HG02884 (cell line): ENCODE data around the gene PHB1.
"Not testable (repeated sequence)": the region's sequence is repeated elsewhere in the genome, so short reads cannot be mapped to it uniquely, and the experiment has no call there.

ENCODE experiments used
- ATAC-seq: cut with Tn5 transposase; IDR thresholded peaks from one replicate; pipeline ENCODE4 v1.9.1; 2021; ENCODE audit warnings: mild to moderate bottlenecking, moderate library complexity; ENCODE audit not compliant: unreplicated experiment

The PHB1 gene

DNA sequence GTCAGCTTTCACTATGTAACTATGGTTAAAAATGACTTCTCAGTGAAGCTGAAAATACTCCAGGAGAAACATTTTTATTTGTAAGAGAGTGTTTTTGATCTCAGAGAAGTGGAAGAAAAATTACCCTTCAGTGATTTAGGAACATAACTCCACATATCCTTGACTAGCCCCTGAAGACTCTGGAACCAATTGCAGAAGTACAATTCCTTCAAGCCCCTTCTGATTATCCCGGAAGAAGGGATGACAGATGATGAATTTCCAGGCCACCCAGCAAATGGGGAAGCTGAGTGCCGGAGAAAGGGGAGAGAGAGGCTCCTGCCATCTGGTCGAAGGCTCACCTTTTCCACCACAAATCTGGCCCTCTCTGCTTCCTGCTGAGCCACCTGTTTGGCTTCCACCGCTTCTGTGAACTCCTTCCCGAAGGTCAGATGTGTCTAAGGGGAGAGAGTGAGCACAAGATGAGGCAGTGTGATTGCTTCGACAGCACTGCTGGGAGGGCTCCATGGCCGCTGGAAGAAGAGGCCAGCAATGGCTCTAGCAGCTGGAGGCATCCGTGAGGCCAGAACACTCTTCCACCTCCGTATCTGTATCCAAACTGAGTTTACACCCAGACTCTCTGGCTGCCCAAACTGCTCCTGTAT lies 8.1 kb downstream of the PHB1 start:
- ATAC-seq, result no peak

DNA sequence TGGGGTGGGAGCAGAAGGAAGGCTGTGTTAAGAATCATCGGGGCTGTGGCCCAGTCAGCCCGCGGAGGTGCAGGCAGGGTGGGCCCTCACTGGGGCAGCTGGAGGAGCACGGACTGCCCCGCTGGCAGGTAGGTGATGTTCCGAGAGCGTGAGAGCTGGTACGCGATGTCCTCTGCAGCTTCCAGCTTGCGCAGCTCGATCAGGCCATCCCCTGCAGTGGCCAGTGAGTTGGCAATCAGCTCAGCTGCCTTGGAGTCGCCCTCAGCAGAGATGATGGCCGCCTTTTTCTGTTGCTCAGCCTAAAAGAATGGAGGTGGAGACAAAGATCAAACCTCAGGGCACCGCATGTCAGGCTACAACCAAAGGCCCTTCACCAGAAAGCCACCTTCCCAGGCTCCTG lies 9.8 kb downstream of the PHB1 start:
- no peak for ATAC-seq

DNA sequence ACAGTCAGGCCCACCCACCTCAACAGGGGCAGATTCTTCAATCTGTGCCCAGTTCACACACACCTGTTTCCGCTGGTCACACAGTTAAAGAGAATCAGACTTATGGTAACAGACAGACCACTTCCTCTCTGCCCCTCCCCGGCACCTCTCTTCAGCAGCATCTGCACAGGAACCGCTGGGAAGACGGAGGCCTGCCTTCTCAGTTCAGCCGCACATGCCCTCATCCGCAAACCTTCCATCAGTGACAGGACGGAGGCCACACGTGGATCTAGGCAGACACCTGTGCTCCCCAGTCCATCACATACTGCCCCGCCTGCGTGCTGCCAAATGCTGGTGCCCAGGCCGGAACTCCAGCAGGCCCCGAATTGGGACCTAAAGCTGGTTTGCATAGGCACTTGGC lies 10.3 kb downstream of the PHB1 start:
- no peak for ATAC-seq

DNA sequence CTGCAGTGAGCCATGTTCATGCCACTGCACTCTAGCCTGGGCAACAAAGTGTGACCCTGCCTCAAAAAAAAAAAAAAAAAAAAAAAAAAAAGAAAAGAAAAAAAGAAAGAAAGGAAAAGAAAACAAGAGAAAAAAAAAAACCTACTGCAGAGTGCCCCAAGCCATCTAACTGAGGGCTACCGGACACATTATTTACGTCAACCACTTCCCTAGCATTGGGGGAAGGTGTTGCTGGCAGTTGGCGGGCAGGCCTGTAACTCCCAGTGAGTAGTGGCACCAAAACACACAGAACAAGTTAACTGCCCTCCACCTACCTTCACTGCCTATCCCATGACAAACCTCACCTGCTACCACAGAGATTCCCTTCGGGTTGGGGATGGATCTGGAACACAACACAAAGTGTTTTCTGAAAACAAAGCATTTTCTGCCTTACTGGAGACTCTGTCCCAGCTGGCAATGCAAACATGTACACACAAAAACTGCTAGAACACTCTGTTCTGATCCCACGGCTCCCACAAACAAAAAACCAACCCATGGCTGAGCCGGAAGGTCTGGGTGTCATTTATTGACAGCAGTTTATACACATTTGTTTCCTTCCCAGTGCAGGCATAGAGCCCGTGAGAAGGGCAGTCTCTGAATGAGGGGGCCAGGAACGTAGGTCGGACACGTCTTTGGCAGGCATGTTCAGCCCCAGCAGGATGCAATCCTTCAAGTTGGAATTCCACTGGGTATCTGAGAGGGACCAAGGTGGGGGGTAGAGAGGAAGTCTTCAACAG lies 11.0 kb downstream of the PHB1 start:
- no peak for ATAC-seq

GRCh38 chr17:49402706-49403105 lies 12.0 kb downstream of the PHB1 start:
- ATAC-seq, result no peak

DNA sequence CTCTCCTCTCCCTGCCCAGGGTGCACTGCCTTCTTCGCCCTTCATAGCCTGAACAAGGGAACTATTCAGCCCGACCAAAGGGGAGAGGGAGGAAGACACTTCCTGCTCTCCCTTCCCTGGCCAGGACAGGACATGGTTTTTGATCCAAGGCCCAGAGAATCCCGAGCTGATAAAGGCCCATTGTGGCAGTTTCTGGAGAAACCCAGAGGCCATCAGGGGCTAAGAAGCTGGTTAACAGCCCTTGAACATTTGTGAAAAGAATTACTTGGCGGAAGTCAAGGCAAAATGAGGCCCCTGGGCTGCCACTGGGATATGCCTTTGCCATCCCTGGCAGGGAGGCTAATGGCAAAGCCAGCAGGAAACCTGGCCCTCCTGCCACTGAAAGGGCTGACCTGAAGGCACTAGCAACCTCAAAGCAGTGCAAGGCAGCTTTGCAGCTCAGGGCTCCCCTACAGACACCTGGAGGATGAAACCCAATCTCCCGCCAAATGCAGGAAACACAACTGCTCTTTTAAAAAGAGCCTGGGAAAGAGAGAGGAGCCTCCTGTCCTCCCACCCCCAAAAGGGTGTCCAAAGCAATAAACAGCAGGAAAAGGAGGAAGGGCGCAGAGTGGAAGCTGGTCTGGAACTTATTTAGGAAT lies 12.6 kb downstream of the PHB1 start:
- ATAC-seq, result no peak

- ATAC-seq, result no peak
Measured at GRCh38 chr17:49399995-49400394, 14.7 kb downstream of the PHB1 start.

GRCh38 chr17:49397586-49397985 lies 17.1 kb downstream of the PHB1 start:
- ATAC-seq, result no peak

GRCh38 chr17:49393491-49394255 lies 21.0 kb downstream of the PHB1 start:
- no peak for ATAC-seq

DNA sequence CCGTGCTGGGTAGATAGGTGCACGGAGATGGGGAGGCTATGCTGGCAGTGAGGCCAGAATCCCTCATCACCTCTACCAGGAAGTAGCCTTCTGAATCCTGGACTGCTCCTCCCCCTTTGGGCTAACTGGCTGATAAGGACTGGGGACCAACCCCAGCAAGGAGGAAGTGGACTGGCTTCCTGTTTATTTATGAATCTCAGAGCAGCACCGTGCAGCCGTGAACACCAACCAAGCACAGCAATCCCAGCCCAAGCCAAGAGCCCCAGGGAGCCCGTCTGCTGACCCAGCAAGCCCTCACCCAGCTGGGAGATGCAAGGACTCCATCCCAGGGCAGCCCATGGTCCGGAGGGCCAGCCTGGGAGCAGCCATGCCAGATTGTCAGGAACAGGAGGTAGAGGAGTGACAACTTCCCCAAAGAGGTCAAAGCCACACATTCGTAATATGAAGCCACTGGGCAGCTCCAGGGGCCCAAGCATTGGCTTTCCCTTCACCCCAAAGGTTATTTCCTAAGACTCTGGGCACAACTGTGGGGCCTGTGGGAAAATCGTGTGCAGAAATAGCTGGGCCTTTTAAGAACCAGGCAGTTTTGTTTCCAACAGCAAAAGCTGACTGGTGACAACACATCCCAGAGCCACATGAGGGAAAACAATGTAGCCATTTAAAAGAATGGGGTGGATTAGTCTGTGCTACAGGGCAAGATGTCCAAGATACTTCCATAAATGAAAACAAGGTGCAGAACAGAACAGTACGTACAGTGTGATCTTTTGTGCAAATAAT lies 23.9 kb downstream of the PHB1 start:
- ATAC-seq, result no peak

- not testable (repeated sequence) for ATAC-seq
Measured at GRCh38 chr17:49389514-49390347, 25.0 kb downstream of the PHB1 start.

- ATAC-seq, result no peak
Measured at GRCh38 chr17:49388692-49389513, 25.8 kb downstream of the PHB1 start.

DNA sequence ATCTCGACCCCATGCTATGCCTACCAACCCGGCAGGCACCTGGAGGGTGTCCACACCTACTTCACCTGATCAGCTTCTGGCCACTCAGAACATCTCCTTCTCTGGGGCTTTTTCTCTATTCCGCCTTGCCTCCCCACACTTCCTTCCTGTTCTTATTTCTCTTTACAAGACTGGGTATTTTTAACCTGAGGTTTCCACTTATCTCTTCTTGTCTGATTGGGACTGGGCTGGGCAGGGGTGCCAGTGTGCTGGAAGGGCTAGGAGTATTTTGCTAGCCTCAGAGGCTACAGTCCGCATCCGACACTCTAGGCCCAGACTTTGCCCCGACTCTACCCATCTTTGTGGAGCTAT lies 26.4 kb downstream of the PHB1 start:
- ATAC-seq, result no peak

DNA sequence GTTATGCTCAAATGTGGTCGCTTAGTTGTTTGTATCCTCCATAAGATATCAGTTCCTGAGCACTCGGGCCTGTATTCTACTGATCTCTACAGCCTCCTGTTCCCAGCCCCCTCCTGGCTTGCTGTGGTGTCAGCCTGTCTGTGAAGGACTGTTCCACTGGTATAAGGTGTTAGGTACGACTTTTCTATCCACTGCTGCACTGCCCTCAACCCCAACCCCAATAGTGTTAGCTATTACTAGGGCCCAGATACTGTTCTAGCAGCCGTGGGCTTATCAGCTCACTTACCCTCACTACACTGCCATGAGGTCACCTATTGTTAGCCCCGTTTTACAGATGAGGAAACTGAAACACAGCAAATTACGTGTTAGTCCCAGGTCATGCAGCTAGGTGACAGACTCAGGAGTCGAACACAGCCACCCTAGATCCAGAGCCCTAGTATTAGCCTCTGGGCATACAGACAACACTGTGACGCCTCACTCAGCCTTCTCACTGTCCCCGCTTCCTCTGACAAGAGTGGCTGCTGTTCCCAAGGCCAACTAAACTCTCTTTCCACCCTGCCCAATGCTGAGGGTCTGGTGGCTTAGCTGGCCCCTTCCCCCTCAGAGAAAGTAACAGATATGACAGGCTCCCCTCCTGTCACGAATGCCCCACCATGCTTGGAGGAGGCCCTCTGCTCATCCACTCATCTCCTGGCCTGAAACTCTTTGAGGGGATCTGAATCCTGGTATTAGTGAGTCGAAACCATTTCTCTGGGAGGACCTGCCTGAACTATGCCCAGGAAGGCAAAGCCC lies 27.0 kb downstream of the PHB1 start:
- ATAC-seq, result no peak

DNA sequence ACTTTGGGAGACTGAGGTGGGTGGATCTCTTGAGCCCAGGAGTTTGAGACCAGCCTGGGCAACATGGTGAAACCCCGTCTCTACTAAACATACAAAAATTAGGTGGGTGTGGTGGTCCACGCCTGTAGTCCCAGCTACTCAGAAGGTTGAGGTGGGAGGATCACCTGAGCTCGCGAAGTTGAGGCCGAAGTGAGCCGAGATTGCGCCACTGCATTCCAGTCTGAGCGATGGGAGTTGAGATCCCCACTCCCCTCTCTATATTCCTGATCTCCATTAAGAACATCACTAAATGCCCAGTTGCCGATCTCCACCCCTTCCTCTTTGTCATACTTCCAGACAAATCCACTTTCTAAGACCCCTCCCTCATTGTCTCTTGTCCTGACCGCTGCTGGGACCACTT lies 28.3 kb downstream of the PHB1 start:
- no peak for ATAC-seq

DNA sequence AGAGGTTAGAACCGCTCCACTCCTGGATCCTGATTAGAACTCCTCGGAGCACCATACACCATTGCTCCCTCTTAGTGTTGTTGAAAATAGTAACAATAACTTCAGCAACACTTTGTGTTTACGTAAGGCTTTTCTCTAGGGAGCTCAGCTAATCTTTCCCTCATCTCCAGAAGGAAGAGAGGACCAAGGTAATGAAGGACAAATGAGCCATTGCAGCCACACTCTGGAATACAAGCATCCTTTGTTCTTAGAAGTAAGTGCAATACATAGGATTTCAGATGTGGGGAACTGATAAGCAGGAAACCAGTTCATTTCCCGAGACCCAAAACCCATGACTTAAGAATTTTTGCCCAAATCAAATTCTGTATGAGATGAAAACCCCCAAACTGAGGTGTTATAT lies 29.7 kb downstream of the PHB1 start:
- ATAC-seq, result no peak

GRCh38 chr17:49383060-49383459 lies 31.6 kb downstream of the PHB1 start:
- no peak for ATAC-seq

- no peak for ATAC-seq
Measured at GRCh38 chr17:49382556-49382955, 32.1 kb downstream of the PHB1 start.
